ENCODE data around the gene LRP1B.

The LRP1B gene

GRCh38 chr2:140262908-140263307 is 1867.9 kb downstream of the LRP1B start:
- no peak for DNase-seq

DNA sequence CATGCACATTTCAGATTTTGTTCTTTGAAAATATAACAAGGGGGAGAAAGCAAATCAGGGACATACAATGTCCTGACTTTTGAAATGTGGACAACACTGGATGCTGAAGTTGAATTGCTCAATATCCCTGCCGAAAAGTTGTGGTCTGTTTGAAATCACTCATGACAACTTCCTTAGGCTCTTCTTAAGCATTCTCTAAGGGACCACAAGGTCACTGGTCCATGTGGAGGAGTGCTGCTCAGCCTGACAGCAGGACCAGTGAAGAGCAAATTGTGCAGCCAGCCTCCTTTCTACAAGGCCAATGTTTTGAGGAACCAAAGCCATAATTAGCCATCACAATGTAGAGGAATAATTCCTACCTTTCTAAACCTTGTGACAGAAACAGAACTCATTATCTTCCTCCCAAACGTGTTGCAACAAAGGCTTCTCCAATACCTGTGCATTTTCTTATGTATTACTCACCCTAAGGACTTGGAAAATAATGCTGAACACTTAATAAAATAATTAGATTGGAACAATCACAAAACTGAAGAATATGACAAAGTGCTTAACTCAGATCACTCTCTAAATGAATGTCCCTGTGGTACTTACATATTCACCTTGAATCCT is 1873.0 kb downstream of the LRP1B start:
- DNase-seq, result no peak

DNA sequence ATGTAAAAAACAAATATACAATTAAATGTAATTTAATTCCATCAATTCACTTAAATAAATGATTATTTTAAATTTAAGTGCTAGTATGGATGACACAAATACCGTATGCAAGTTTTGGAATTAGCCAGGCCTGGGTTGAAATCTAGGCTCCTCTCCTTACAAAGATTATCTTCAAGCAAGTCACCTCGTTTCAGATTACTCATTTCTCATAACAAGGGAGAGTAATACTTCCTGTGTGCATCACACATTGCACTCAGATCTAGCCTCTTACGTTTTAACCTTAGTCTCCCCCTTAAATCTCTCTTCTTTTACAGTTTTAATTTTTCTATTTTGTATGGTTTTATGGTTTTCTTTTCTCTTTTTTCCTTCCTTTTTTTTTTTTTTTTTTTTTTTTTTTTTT is 1874.7 kb downstream of the LRP1B start:
- DNase-seq, result no peak

DNA sequence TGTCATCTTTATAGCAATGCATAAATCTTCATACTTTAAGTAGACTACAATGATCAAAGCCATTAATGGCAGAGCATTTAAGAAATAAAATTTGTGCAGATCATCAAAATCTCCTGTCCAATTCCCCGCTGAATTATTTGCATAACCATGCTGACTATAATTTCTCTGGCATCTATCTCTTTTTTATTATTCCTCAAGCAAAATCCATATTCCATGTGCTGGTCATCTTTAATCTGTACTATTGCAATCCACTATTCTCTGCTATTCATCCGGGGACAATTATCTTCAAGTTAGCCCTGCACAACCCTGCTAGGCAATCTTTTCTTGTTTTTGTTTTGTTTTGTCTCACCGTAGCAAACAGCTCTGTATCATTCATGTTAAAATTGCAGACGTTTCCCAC is 1881.0 kb downstream of the LRP1B start:
- DNase-seq, result no peak

GRCh38 chr2:140248623-140249022 is 1882.2 kb downstream of the LRP1B start:
- no peak for DNase-seq

GRCh38 chr2:140247451-140248195 is 1883.2 kb downstream of the LRP1B start:
- DNase-seq, result no peak

DNA sequence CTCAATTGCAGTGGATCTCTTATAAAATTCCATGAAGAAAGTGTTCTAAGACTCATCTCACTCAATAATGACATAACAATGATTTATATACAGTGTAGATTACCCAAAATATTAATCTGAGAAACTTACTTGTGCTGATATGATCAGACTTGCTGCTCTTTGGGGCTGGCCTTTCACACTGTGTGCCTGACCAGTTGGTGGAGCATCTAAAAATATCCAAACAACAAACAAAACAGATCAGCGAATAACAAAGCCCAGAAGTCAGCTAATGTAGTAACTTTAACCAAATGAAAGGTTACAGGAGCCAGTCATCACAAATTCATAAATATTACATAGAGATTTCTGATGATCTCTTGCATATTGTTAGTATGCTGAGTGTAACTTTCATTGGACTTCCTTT is 1883.9 kb downstream of the LRP1B start:
- no peak for DNase-seq

DNA sequence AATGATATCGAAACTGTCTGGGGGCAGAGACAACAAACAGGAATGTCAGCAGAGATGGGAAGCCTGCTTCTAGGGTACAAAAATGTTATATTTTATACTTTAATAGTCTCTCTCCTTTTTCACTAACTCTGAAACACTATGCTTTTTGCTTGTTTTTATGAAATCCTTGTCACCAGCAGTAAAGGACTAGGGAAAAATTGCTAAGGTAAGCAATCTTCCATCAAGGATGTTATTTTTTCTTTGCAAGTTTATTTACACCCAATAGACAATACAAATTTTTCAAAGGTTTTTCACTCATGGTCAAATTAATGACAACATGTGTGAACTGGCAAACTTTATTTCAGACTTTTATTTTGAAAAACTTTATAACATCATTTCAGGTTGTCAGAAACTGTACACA is 1884.8 kb downstream of the LRP1B start:
- no peak for DNase-seq

DNA sequence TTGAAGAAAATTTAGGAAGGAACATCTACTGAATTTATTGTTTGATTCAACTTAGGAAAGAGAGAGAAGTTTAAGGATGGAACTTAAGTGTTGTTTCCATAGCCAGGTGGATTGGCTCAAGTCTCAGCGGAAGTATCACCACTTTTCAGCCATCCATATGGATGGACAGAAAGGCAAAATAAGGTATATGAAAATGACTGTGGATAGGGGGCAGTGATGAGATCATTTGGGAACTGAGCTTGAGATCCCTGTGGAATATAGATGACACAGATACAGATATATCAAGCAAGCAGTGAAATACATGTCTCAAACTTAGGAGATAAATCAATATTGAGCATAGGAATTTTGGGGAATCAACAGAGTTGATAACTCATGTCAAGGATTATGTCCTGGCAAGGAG is 1887.9 kb downstream of the LRP1B start:
- DNase-seq, result no peak

DNA sequence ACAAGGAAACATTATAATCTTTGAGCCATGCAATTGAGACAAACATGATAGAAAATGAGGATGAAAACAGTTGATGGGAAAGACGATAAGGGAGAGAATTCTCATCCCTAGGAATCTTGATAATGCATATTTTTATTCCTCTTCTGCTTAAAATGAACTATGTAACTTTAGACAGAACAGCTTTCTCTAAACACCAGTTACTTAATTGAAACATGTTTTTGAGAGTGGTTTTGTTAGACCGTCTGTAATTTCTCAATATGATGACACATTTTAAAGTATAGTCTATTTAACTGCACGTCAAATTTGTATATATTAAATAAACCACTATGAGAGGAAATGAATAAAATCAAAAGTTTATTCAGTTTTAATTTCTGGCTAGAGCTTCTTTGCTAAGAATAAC is 1896.7 kb downstream of the LRP1B start:
- DNase-seq, result no peak

DNA sequence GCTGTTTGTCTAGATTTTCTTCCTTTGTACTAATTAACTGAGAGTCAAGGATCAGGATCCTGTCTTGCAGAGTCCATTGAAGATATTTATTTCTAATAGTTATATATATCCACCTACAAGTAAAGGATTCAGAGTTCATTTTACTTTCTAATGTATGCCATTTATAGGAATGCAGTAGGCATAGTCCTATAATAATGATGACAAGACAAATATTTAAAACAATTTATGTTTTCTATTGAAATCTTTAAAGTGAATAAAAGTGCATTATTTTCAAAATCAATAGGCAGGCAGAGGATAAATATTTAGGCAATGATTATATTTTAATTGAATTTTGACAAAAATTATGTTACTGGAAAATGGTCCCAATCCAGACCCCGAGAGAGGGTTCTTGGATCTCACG is 1919.9 kb downstream of the LRP1B start:
- no peak for DNase-seq

DNA sequence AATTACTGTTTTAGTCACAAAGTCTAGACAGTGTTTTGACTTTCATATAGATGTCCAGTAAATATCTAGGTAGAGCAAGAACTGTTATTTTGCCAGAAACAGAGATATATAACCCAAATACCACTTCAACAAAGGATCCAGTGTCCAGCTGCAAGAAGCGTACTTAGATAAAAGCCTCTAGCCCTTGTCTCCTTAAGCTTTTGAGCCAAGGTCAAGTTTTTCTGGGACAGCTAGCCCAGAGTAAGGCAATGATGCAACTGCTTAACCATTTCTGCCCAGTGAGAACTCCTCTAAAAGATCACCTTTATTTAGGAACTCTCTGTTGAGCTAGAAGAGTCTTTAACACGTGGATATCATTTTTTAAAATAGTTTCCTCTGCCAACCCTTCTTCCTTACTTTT is 1925.7 kb downstream of the LRP1B start:
- no peak for DNase-seq

GRCh38 chr2:140203347-140203746 is 1927.5 kb downstream of the LRP1B start:
- DNase-seq, result no peak

DNA sequence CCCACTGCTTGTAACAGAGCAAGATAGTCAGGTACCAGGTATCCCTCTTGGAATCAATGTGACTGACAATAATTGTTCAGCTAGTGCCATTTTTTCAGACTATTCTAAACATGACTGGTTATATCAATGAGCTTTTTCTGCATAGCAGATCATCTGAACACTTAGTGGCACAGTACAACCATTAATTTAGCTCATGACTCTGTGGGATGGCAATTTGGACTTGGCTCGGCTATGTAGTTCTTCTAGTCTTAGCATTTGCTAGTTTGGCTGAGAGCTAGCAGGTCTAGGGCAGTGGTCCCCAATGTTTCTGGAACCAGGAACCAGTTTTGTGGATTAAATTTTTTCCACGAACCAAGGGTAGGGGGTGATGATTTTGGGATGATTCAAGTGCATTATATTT is 1929.2 kb downstream of the LRP1B start:
- DNase-seq, result no peak

DNA sequence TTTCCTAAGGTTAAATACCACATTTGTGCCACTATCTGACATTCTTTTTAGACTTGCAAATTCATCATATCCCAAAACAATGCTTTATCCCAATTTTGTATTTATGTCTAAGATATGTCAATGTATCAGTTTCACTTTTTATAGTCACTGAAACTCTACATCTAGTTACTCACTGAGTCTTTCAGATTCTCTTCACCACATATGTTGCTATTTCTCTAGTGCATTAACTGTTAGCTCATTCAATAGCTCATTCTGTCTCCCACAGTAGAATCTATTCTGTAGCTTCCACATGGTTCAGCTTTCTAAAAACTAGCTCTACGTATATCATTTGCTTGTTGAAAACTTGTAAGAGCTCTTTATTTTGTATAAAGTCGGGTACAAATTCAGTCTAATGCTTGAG is 1930.1 kb downstream of the LRP1B start:
- DNase-seq, result no peak

DNA sequence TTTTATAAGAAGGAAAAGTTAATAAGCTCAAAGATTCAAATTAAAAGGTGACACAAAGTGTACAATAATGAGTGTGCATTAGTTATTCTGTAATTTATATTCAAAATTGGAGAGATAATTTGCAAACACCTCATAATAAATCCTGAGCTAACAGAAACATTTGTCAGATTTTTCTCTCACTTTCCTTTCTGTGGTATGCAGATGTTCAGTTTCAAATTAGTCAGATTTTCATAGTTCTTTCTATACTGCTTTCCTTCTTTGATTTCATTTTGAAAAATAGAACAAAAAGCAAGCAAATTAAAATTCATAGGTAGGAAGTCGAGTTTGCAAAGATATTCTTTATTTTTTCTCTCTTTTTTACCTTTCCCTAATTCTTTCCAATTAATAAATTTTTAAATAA is 1930.5 kb downstream of the LRP1B start:
- no peak for DNase-seq

DNA sequence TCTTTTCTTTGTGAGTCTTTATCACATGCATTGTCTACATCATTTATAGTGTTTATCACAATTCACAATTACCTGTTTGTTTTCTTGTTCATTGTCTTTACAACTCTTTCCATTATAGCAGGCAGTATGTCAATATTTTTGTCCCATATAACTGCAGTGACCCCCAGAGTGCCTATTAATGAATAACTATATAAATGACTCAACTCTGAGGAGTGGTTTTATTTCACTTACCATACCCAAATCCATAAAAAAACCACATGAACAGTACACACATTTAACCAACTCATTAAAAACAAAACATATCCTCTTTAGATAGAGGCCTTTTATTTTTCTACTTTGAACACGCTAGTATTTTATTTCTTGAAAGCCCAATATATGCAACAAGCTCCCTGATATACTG is 1931.5 kb downstream of the LRP1B start:
- DNase-seq, result no peak

DNA sequence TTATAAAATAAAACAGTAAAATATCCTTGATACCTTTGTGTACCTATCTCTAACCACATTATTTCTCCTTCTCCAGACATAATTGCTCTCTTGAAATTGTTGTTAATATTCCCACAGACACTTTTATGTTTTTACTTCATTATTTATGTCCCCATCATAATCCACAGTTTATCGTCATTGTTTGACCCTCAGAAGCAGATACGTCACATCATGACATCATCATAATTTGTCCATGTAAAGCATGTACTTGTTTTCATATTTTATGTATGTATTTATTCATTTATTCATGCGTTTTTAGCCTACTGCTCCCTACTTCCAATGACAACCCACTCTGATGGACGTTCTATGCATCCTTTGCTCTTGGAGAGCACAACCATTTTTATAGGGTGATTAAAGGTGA is 1943.7 kb downstream of the LRP1B start:
- no peak for DNase-seq

GRCh38 chr2:140186313-140186712 is 1944.5 kb downstream of the LRP1B start:
- DNase-seq, result no peak

DNA sequence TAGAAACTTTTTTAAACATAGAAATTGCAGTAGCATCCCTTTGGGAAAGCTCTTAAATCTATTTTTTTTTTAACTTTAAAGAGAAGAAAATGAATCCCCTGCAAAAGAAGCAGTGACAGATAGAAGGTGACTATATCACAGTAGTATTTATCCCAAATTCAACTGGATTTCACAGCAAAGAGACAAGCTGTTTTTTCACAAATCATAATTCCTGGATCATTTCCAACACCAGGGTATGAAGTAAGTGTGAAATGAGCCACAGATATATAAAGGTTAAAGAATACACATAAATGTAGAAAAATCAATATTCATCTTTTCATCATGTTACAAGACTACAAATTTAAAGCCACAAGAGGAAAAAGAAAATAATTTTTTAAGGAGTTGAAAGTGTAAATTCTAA is 1945.7 kb downstream of the LRP1B start:
- no peak for DNase-seq

DNA sequence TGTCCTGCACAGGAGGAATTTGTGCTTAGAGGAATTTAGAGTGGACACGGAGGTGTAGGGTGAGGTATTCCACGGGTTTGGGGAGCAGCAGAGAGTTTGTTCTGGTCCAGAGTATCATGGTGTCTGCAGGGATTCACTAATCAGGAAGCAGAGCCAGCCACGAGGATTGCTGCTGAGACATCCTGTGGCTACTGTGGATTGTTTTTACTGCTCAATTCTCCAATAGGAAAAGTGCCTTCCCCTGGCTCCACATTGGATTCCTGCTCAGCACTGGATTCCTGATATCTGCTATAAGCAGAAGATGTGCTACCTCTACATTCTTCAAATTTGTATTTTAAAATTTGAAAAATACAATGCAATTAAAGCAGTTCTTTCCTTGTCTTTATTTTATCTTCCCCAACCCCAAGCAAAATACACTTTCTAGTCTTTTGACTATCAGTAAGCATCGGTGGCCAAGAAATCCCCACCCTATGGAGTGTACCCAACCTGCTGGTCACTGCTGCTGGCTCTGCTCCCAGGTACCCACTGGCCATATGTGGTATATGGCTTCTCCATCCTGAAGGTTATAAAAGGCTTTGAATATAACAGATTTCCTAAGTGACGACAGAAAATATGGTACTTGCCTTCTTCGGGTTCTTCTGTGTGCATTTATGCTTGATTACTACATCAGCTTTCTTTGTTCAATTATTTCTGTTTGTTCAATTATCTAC is 1947.6 kb downstream of the LRP1B start:
- no peak for DNase-seq

Measured in stimulated activated CD4-positive, alpha-beta T cell treated with anti-CD3 and anti-CD28 coated beads, Interleukin-2, amount 100 ng/mL, for 48 hours (primary cell).